C4-2B (cell line): Measurements from ENCODE around the gene DNAJC17.

Experiments
- ZFX ChIP-seq: fragments of 450-650 bp; IDR thresholded peaks from 2 replicates; pipeline ENCODE4 v1.6.1; 2017
- TF ChIP-seq, protein P1 (sequence below): fragments of 450-650 bp; conservative IDR thresholded peaks from 2 replicates; pipeline ENCODE4 v1.5.1; 2017; ENCODE audit warnings: mild to moderate bottlenecking

DNA sequence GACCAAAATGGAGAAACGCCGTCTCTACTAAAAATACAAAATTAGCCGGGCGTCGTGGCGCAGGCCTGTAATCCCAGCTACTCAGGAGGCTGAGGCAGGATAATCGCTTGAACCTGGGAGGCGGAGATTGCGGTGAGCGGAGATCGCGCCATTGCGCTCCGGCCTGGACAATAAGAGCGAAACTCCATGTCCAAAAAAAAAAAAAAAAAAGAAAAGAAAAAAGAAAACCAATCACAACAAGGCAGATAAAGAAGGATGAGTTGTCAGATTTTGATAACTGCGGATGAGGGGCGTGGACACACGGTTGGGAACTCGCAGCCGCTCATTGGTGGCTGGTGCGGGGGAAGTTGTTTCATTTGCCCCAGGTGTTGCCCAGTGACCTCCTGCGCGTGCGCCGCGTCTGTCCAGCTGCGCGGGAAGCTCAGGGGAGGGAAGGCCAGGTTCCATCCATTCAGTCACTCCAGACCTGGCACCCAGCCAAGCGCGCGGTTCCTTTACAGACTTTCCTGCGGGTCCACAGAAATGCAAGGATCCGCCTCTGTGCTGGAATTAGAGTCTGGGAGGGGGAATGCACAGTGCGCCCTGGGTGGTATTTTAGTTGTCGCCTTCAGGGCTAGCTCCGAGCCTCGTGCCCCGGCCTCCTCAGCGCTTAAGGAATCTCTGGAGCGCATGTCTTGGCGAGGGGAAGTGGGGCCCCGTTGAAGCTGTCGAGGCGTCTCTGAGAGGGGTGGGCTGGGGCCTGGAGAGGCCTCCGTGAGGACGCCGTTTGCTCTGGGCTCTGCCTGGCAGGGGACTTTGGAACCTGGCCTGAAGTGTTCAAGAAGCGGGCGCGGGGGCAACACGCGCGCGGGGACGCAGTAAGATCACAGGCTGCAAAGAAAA is 44.1 kb downstream of the DNAJC17 start:
- TF ChIP-seq, protein P1, sequence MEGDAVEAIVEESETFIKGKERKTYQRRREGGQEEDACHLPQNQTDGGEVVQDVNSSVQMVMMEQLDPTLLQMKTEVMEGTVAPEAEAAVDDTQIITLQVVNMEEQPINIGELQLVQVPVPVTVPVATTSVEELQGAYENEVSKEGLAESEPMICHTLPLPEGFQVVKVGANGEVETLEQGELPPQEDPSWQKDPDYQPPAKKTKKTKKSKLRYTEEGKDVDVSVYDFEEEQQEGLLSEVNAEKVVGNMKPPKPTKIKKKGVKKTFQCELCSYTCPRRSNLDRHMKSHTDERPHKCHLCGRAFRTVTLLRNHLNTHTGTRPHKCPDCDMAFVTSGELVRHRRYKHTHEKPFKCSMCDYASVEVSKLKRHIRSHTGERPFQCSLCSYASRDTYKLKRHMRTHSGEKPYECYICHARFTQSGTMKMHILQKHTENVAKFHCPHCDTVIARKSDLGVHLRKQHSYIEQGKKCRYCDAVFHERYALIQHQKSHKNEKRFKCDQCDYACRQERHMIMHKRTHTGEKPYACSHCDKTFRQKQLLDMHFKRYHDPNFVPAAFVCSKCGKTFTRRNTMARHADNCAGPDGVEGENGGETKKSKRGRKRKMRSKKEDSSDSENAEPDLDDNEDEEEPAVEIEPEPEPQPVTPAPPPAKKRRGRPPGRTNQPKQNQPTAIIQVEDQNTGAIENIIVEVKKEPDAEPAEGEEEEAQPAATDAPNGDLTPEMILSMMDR = no peak
- no peak for TF ChIP-seq ZFX
